GM12878 (cell line): ENCODE results near the gene ST7. TPM values are rescaled to one million over a fixed set of nuclear protein-coding genes. Genes with fewer than 3 reads are reported as not detected.

Experiments
- ATAC-seq: fragments of 200-7000 bp; cut with Tn5 transposase; 3 replicates; pipeline ENCODE4 v1.9.1; 2020; ENCODE audit warnings: mild to moderate bottlenecking, moderate library complexity
- BruUV-seq: library from RNA; stranded (reverse); fragments of 400-500 nt; replicated peaks from 2 replicates; lab custom pipeline; 2021; lab: Mats Ljungman, UMichigan
- CTCF ChIA-PET: fragments of 300-600 bp; sonication (Branson Sonifier 250); formaldehyde crosslinking; extraction: SDS; loops from one replicate; lab custom pipeline; 2021; ENCODE audit warnings: inconsistent platforms; lab: Yijun Ruan, JAX
- POLR2A ChIA-PET: fragments of 350-600 bp; formaldehyde crosslinking; extraction: SDS; loops from one replicate; lab custom pipeline; 2021; ENCODE audit warnings: inconsistent platforms; lab: Charles Lee
- RAD21 ChIA-PET: fragments of 300-600 bp; sonication (Branson Sonifier 250); formaldehyde crosslinking; loops from one replicate; lab custom pipeline; 2023; ENCODE audit warnings: antibody characterized with exemption; ENCODE audit not compliant: unreplicated experiment; lab: Charles Lee
- SMC1A ChIA-PET: fragments of 300-600 bp; sonication (Branson Sonifier 250); formaldehyde crosslinking; loops from one replicate; lab custom pipeline; 2023; ENCODE audit not compliant: unreplicated experiment, uncharacterized antibody; lab: Charles Lee
- DNase-seq: peaks from one replicate; pipeline ENCODE4 v3.0.0-alpha.2; 2011; ENCODE audit warnings: low read depth, low spot score
- FAIRE-seq: peaks from 3 replicates; lab custom pipeline; 2011; peaks lifted over from hg19 to GRCh38; lab: Jason Lieb, UNC
- H2AFZ ChIP-seq: 2 replicates; pipeline ENCODE4 v1.6.0; 2011; ENCODE audit warnings: low read depth, low read length, control low read depth; ENCODE audit not compliant: control insufficient read depth
- H3K27ac ChIP-seq: 2 replicates; pipeline ENCODE4 v1.5.1; 2011; ENCODE audit warnings: control low read depth; ENCODE audit not compliant: control insufficient read depth, insufficient read depth
- H3K27me3 ChIP-seq, 2 experiments: replicated peaks in 1 of 2; 2 replicates each; pipeline versions ENCODE4 v1.6.0 to v1.6.1; 2011; ENCODE audit warnings: low read length in 1 of 2; ENCODE audit not compliant: control insufficient read depth in 2 of 2, insufficient read depth in 2 of 2
- H3K36me3 ChIP-seq, 2 experiments: 2 replicates each; pipeline ENCODE4 v1.5.1; 2011; ENCODE audit warnings: low read length in 1 of 2; ENCODE audit not compliant: control insufficient read depth in 2 of 2, insufficient read depth in 2 of 2
- H3K4me1 ChIP-seq: 2 replicates; pipeline ENCODE4 v1.6.1; 2011; ENCODE audit warnings: mild to moderate bottlenecking, low read length, moderate library complexity, mixed read lengths; ENCODE audit not compliant: control insufficient read depth, insufficient read depth
- H3K4me2 ChIP-seq: 2 replicates; pipeline ENCODE4 v1.6.0; 2011; ENCODE audit warnings: control low read depth; ENCODE audit not compliant: control insufficient read depth, insufficient read depth
- H3K4me3 ChIP-seq: fragments of 200-600 bp; sonication (generic); 2 replicates; pipeline ENCODE4 v1.5.1; 2016
- H3K79me2 ChIP-seq: 2 replicates; pipeline ENCODE4 v1.6.0; 2011; ENCODE audit warnings: low read length; ENCODE audit not compliant: control insufficient read depth, insufficient read depth
- H3K9ac ChIP-seq: 2 replicates; pipeline ENCODE4 v1.8.0; 2011; ENCODE audit warnings: low read length, control low read depth, mixed read lengths; ENCODE audit not compliant: control insufficient read depth, insufficient read depth
- H3K9me3 ChIP-seq: replicated peaks from 3 replicates; pipeline ENCODE4 v1.5.1; 2011; ENCODE audit warnings: mild to moderate bottlenecking, low read length; ENCODE audit not compliant: control insufficient read depth, insufficient read depth
- H4K20me1 ChIP-seq: 2 replicates; pipeline ENCODE4 v1.6.0; 2011; ENCODE audit not compliant: control insufficient read depth, insufficient read depth
- ATF7 ChIP-seq: fragments of 450-650 bp; IDR thresholded peaks from 2 replicates; pipeline ENCODE4 v1.6.1; 2016; ENCODE audit warnings: low read depth, mild to moderate bottlenecking
- BACH1 ChIP-seq: fragments of 450-650 bp; IDR thresholded peaks from 2 replicates; pipeline ENCODE4 v1.6.1; 2017; ENCODE audit warnings: mild to moderate bottlenecking, borderline replicate concordance
- CBFB ChIP-seq: IDR thresholded peaks from 2 replicates; pipeline ENCODE4 v1.6.1; 2016; ENCODE audit warnings: antibody characterized with exemption, low read depth
- CBX3 ChIP-seq: fragments of 200-600 bp; sonication (generic); IDR thresholded peaks from 2 replicates; pipeline ENCODE4 v1.6.1; 2016; ENCODE audit warnings: low read depth, borderline replicate concordance
- EED ChIP-seq: sonication (generic); IDR thresholded peaks from 2 replicates; pipeline ENCODE4 v1.6.1; 2016; ENCODE audit warnings: antibody characterized with exemption, low read depth
- ETV6 ChIP-seq, 2 experiments: fragments of 450-650 bp in 1 of 2; IDR thresholded peaks in 1 of 2; conservative IDR thresholded peaks in 1 of 2; 2 replicates each; pipeline ENCODE4 v1.6.1; 2014; ENCODE audit warnings: antibody characterized with exemption in 1 of 2, borderline replicate concordance in 1 of 2, low read depth in 1 of 2, mild to moderate bottlenecking in 1 of 2, moderate library complexity in 1 of 2
- IKZF2 ChIP-seq, 2 experiments: fragments of 450-650 bp; IDR thresholded peaks; 2 replicates each; pipeline ENCODE4 v1.6.1; 2017; ENCODE audit warnings: mild to moderate bottlenecking in 2 of 2, moderate library complexity in 2 of 2
- IRF3 ChIP-seq: fragments of 450-650 bp; IDR thresholded peaks from 2 replicates; pipeline ENCODE4 v1.6.1; 2014; ENCODE audit warnings: mild to moderate bottlenecking
- IRF5 ChIP-seq: fragments of 450-650 bp; IDR thresholded peaks from 2 replicates; pipeline ENCODE4 v1.6.1; 2017; ENCODE audit warnings: borderline replicate concordance
- KAT2A ChIP-seq: conservative IDR thresholded peaks from 2 replicates; pipeline ENCODE4 v1.6.1; 2011; ENCODE audit warnings: low read depth, low read length; ENCODE audit not compliant: control insufficient read depth
- MTA2 ChIP-seq: fragments of 450-650 bp; IDR thresholded peaks from 2 replicates; pipeline ENCODE4 v1.6.1; 2016; ENCODE audit warnings: low read depth, mild to moderate bottlenecking, moderate library complexity
- NFIC ChIP-seq: IDR thresholded peaks from 2 replicates; pipeline ENCODE4 v1.6.1; 2012; ENCODE audit warnings: low read depth, mild to moderate bottlenecking, inconsistent platforms, low read length, moderate library complexity
- NKRF ChIP-seq: fragments of 450-650 bp; conservative IDR thresholded peaks from 2 replicates; pipeline ENCODE4 v1.6.1; 2017; ENCODE audit warnings: mild to moderate bottlenecking, moderate library complexity
- NR2C2 ChIP-seq: IDR thresholded peaks from 2 replicates; pipeline ENCODE4 v1.6.1; 2011; ENCODE audit warnings: borderline replicate concordance, low read depth; ENCODE audit not compliant: control insufficient read depth, insufficient read length
- PAX5 ChIP-seq: IDR thresholded peaks from 2 replicates; pipeline ENCODE4 v1.6.1; 2011; ENCODE audit warnings: low read depth, low read length, borderline replicate concordance
- PML ChIP-seq: IDR thresholded peaks from 2 replicates; pipeline ENCODE4 v1.6.1; 2012; ENCODE audit warnings: low read length, inconsistent platforms
- RELA ChIP-seq: fragments of 450-650 bp; IDR thresholded peaks from 2 replicates; pipeline ENCODE4 v1.8.0; 2014; ENCODE audit warnings: borderline replicate concordance; ENCODE audit not compliant: partially characterized antibody
- RUNX3 ChIP-seq: IDR thresholded peaks from 2 replicates; pipeline ENCODE4 v1.6.1; 2012; ENCODE audit warnings: low read length, inconsistent platforms
- TCF12 ChIP-seq: IDR thresholded peaks from 2 replicates; pipeline ENCODE4 v1.6.1; 2011; ENCODE audit warnings: low read depth, mild to moderate bottlenecking, low read length
- YY1 ChIP-seq: IDR thresholded peaks from 2 replicates; pipeline ENCODE4 v1.6.1; 2011; ENCODE audit warnings: low read depth, mild to moderate bottlenecking, low read length
- WGBS: methylation state at CpG from one replicate; pipeline ENCODE4 v1.1.6; 2016; ENCODE audit warnings: low lambda C conversion rate; ENCODE audit not compliant: insufficient replicate concordance, insufficient coverage; ENCODE audit errors: missing lambda C conversion rate; 5-methylcytosine and 5-hydroxymethylcytosine counted together
- in situ Hi-C: fragments of 300-500 bp; cut with MboI; formaldehyde crosslinking; loops from 9 replicates; pipeline ENCODE4 v1.14.3; 2018; ENCODE audit warnings: mixed read lengths
- intact Hi-C: fragments of 100-400 bp; cut with micrococcal nuclease; formaldehyde crosslinking; loops from one replicate; pipeline ENCODE4 v1.14.2; 2022; ENCODE audit not compliant: unreplicated experiment
- polyA plus RNA-seq, 11 experiments: library from polyadenylated mRNA; depleted of rRNA in 4 of 11; unstranded in 6 of 11; stranded (reverse) in 5 of 11; fragments of >200 nt; fragmentation: Nextera tagmentation in 4 of 11; fragmentation: Illumina TruSeq in 1 of 11; extraction: Ambion mirVana in 4 of 11; extraction: Trizol in 1 of 11; gene quantifications; 1 replicate in 1 of 11; 2 replicates in 10 of 11; pipeline versions ENCODE4 v1.2.1 to v1.2.3, GENCODE V29; 2011 to 2016; ENCODE audit warnings: inconsistent platforms in 2 of 11, missing spikeins in 2 of 11, low read depth in 1 of 11
- total RNA-seq, 4 experiments: library from RNA; depleted of rRNA in 3 of 4; stranded (reverse); fragments of >200 nt in 3 of 4; fragmentation: Illumina TruSeq in 1 of 4; extraction: Trizol in 1 of 4; gene quantifications; 2 replicates each; pipeline versions ENCODE4 v1.2.1 to v1.2.3, GENCODE V29; 2013 to 2021

Gene ST7
- total and polyA plus RNA-seq, 10 of the 15 experiments (the other 5 are each of a cell fraction or from before 2014, with no cell fraction given), result 27.7 to 76.4 (median 53.6) TPM

GRCh38 chr7:117250801-117251200 lies 297.5 kb downstream of the ST7 start (continued):
- TF ChIP-seq NR2C2 (no peak), KAT2A (no peak), BACH1 (no peak), CBX3 (no peak), NKRF (no peak)

- Histone ChIP-seq H3K79me2 (no peaks in the 10 kb centered on the region), H3K4me2 (no peak overlapping the region), H3K36me3 (no peaks in the 10 kb centered on the region), H3K9me3 (no peaks in the 10 kb centered on the region), H3K4me3 (no peak overlapping the region), H3K27me3 (no peaks in the 10 kb centered on the region), H3K27ac (no peak overlapping the region), H2AFZ (peak overlapping the region; percentile 16), H3K9ac (no peak overlapping the region), H3K4me1 (peaks cover 4% of the 10 kb centered on the region), H4K20me1 (no peaks in the 10 kb centered on the region)
- WGBS, result 15% methylated on average over 4 of the region's 4 CpGs
- ATAC-seq (peak; percentile 84), FAIRE-seq (no peak), DNase-seq (peak; percentile 35)
- BruUV-seq, result no TSS peak
- ChIA-PET SMC1A (interaction anchor here (0.8 to 4.6 kb wide), 15 partner anchors 9 to 184 kb away, joined by 3 to 39 read pairs (median 6); no protein-coding TSS in a partner anchor), POLR2A (interaction anchor here (0.7 to 4.4 kb wide), 7 partner anchors 8 to 96 kb away, joined by 3 to 25 read pairs (median 9); no protein-coding TSS in a partner anchor), CTCF (interaction anchor here (0.5 to 1.6 kb wide), 10 partner anchors 8 to 464 kb away, joined by 3 to 7 read pairs (median 3); no protein-coding TSS in a partner anchor), RAD21 (interaction anchor here (0.7 to 5.2 kb wide), 14 partner anchors 9 to 240 kb away, joined by 3 to 47 read pairs (median 6); no protein-coding TSS in a partner anchor)
- in situ Hi-C loops (no loop called here), intact Hi-C loops (loop anchor here (5.0 kb wide), 1 partner anchor 34 kb away; no protein-coding TSS in a partner anchor)
- TF ChIP-seq PAX5, result peak; percentile 70; the same call in 1 of the 2 replicates
- TF ChIP-seq IRF5, result no peak
- TF ChIP-seq EED, result peak; percentile 97
- TF ChIP-seq RELA, result peak; percentile 94
- peak; percentile 47; the same call in 1 of the 2 replicates for TF ChIP-seq CBFB
- TF ChIP-seq IKZF2 (IDR thresholded peaks at IDR 0.05), result peak; percentile 78 to 88
- TF ChIP-seq NFIC, result peak; percentile 92
- TF ChIP-seq YY1, result peak; percentile 42
- TF ChIP-seq MTA2, result peak; percentile 19; the same call in 1 of the 2 replicates
- TF ChIP-seq RUNX3, result peak; percentile 85
- peak; percentile 56; the same call in 1 of the 2 replicates for TF ChIP-seq TCF12
- TF ChIP-seq IRF3, result no peak
- 0 out of 4 replicates have a peak, but pooled peaks of 1 of the 2 experiments have one; percentile 22 for TF ChIP-seq ETV6 (conservative IDR thresholded peaks at IDR 0.05 in 1 of 2, IDR thresholded peaks at IDR 0.05 in 1 of 2; ENCODE audit: borderline replicate concordance in 1 of 2, low read depth in 1 of 2)
- peak; percentile 43; the same call in 1 of the 2 replicates for TF ChIP-seq PML
- TF ChIP-seq ATF7, result peak; percentile 91
Measured at GRCh38 chr7:117251687-117252086, 298.4 kb downstream of the ST7 start.
